WTC11 (cell line): Measurements from ENCODE around the gene TARBP1. TPM values are rescaled to one million over a fixed set of nuclear protein-coding genes. Genes with fewer than 3 reads are reported as not detected.

Experiments used
- ATAC-seq: fragments of 200-7000 bp; cut with Tn5 transposase; 2 replicates; pipeline ENCODE4 v1.10.0; 2021; ENCODE audit warnings: mild to moderate bottlenecking, moderate library complexity
- CTCF ChIA-PET: fragments of 300-600 bp; sonication (Branson Sonifier 250); formaldehyde crosslinking; loops from one replicate; lab custom pipeline; 2021; ENCODE audit warnings: antibody characterized with exemption; lab: Charles Lee
- POLR2A ChIA-PET: fragments of 350-600 bp; sonication (Branson Sonifier 250); formaldehyde crosslinking; loops from one replicate; lab custom pipeline; 2021; ENCODE audit warnings: antibody characterized with exemption; lab: Charles Lee
- DNase-seq: peaks from one replicate; pipeline ENCODE4 v3.0.0; 2021; ENCODE audit warnings: low spot score
- H3K27ac Mint-ChIP-seq: 2 replicates; pipeline ENCODE4 v1.8.0; 2021; ENCODE audit warnings: mixed read lengths
- H3K27me3 Mint-ChIP-seq: 2 replicates; pipeline ENCODE4 v1.8.0; 2021; ENCODE audit warnings: low read depth, mild to moderate bottlenecking, moderate library complexity, mixed read lengths
- H3K36me3 Mint-ChIP-seq: 2 replicates; pipeline ENCODE4 v1.8.0; 2021; ENCODE audit warnings: mixed read lengths
- H3K4me1 Mint-ChIP-seq: 2 replicates; pipeline ENCODE4 v1.8.0; 2022; ENCODE audit warnings: mixed read lengths
- H3K4me3 Mint-ChIP-seq: 2 replicates; pipeline ENCODE4 v1.8.0; 2021; ENCODE audit warnings: mild to moderate bottlenecking, moderate library complexity, mixed read lengths
- H3K9me3 Mint-ChIP-seq: 2 replicates; pipeline ENCODE4 v1.8.0; 2021; ENCODE audit warnings: mixed read lengths
- ATF1 ChIP-seq: sonication (generic); formaldehyde crosslinking; IDR thresholded peaks from 2 replicates; pipeline ENCODE4 v1.8.1; 2023; ENCODE audit warnings: mild to moderate bottlenecking, moderate library complexity, missing genetic modification reagents
- E2F5 ChIP-seq: sonication (generic); formaldehyde crosslinking; IDR thresholded peaks from 2 replicates; pipeline ENCODE4 v1.8.1; 2022; ENCODE audit warnings: mild to moderate bottlenecking, moderate library complexity, missing genetic modification reagents
- EMX1 ChIP-seq: fragments of 250-450 bp; sonication (Bioruptor Pico); IDR thresholded peaks from 2 replicates; pipeline ENCODE4 v1.8.0; 2021; ENCODE audit warnings: mild to moderate bottlenecking
- ESRRA ChIP-seq: sonication (generic); formaldehyde crosslinking; IDR thresholded peaks from 2 replicates; pipeline ENCODE4 v1.8.1; 2022; ENCODE audit warnings: mild to moderate bottlenecking, missing genetic modification reagents, borderline replicate concordance
- FOXP1 ChIP-seq: sonication (generic); formaldehyde crosslinking; IDR thresholded peaks from 2 replicates; pipeline ENCODE4 v1.8.0; 2022; ENCODE audit warnings: missing genetic modification reagents, mild to moderate bottlenecking, moderate library complexity, borderline replicate concordance
- KAT7 ChIP-seq: sonication (generic); formaldehyde crosslinking; IDR thresholded peaks from 2 replicates; pipeline ENCODE4 v1.8.1; 2023; ENCODE audit warnings: missing genetic modification reagents, mild to moderate bottlenecking, borderline replicate concordance
- MXD4 ChIP-seq: fragments of 250-450 bp; sonication (Bioruptor Pico); IDR thresholded peaks from 2 replicates; pipeline ENCODE4 v1.8.0; 2021; ENCODE audit warnings: mild to moderate bottlenecking, moderate library complexity, borderline replicate concordance
- NFATC4 ChIP-seq: fragments of 250-450 bp; sonication (Bioruptor Pico); IDR thresholded peaks from 2 replicates; pipeline ENCODE4 v1.9.0; 2021; ENCODE audit warnings: mild to moderate bottlenecking
- NFE2L1 ChIP-seq: sonication (generic); formaldehyde crosslinking; IDR thresholded peaks from 2 replicates; pipeline ENCODE4 v1.8.1; 2023; ENCODE audit warnings: missing genetic modification reagents
- PREB ChIP-seq: sonication (generic); formaldehyde crosslinking; IDR thresholded peaks from 2 replicates; pipeline ENCODE4 v1.8.1; 2022; ENCODE audit warnings: mild to moderate bottlenecking, missing genetic modification reagents, moderate library complexity, borderline replicate concordance
- RORB ChIP-seq: fragments of 250-450 bp; sonication (Bioruptor Pico); IDR thresholded peaks from 2 replicates; pipeline ENCODE4 v1.9.0; 2021; ENCODE audit warnings: mild to moderate bottlenecking
- TCF7 ChIP-seq: sonication (generic); formaldehyde crosslinking; IDR thresholded peaks from 2 replicates; pipeline ENCODE4 v1.8.0; 2022; ENCODE audit warnings: mild to moderate bottlenecking, low read depth, missing genetic modification reagents, moderate library complexity
- TEAD1 ChIP-seq: sonication (generic); formaldehyde crosslinking; IDR thresholded peaks from 2 replicates; pipeline ENCODE4 v1.8.0; 2022; ENCODE audit warnings: mild to moderate bottlenecking, missing genetic modification reagents
- TEAD4 ChIP-seq: sonication (generic); formaldehyde crosslinking; IDR thresholded peaks from 2 replicates; pipeline ENCODE4 v1.8.0; 2022; ENCODE audit warnings: mild to moderate bottlenecking, missing genetic modification reagents
- ZBTB43 ChIP-seq: sonication (generic); formaldehyde crosslinking; IDR thresholded peaks from 2 replicates; pipeline ENCODE4 v1.8.1; 2023; ENCODE audit warnings: mild to moderate bottlenecking, missing genetic modification reagents
- ZNF219 ChIP-seq: sonication (generic); formaldehyde crosslinking; IDR thresholded peaks from 2 replicates; pipeline ENCODE4 v1.8.0; 2023; ENCODE audit warnings: missing genetic modification reagents, mild to moderate bottlenecking, borderline replicate concordance
- ZNF263 ChIP-seq: sonication (generic); formaldehyde crosslinking; IDR thresholded peaks from 2 replicates; pipeline ENCODE4 v1.8.1; 2022; ENCODE audit warnings: low read depth, mild to moderate bottlenecking, moderate library complexity, missing genetic modification reagents
- ZNF423 ChIP-seq: fragments of 250-450 bp; sonication (Bioruptor Pico); IDR thresholded peaks from 2 replicates; pipeline ENCODE4 v2.1.2; 2022; ENCODE audit warnings: mild to moderate bottlenecking, moderate library complexity
- total RNA-seq: library from RNA; stranded (reverse); gene quantifications from 3 replicates; pipeline ENCODE4 v1.2.3, GENCODE V29; 2021
- TF ChIP-seq, protein P1 (sequence below): sonication (generic); formaldehyde crosslinking; IDR thresholded peaks from 2 replicates; pipeline ENCODE4 v1.8.1; 2022; ENCODE audit warnings: missing genetic modification reagents, borderline replicate concordance
- TF ChIP-seq, protein P2 (sequence below): fragments of 250-450 bp; sonication (Bioruptor Pico); IDR thresholded peaks from 2 replicates; pipeline ENCODE4 v1.8.0; 2021; ENCODE audit warnings: mild to moderate bottlenecking
- TF ChIP-seq, protein P3 (sequence below): sonication (generic); formaldehyde crosslinking; IDR thresholded peaks from 2 replicates; pipeline ENCODE4 v1.8.0; 2023; ENCODE audit warnings: mild to moderate bottlenecking, missing genetic modification reagents
- TF ChIP-seq, protein P4 (sequence below): sonication (generic); formaldehyde crosslinking; IDR thresholded peaks from 2 replicates; pipeline ENCODE4 v1.8.1; 2023; ENCODE audit warnings: mild to moderate bottlenecking, moderate library complexity, missing genetic modification reagents

The TARBP1 gene
- total RNA-seq, 1 experiment from 2014 or later: 24.0 TPM

DNA sequence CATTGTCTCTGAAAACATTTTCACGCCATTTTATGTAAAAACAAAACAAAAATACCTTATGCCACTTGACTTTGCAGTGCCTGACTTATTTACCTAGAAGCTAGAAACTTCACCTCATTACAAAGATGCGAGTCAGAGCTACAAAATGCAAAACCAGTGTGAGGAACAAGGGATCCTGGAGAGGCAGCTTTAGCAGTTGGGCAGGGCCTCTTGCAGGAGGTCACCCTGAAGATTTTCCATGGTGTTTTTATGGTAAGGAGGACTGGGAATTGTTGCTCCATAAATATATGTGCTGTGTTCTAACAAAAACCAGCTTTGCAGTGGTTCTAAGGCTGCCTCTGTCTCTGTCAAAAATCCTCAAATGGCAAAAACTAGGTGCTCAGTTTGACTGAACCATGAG is 36.4 kb upstream of the TARBP1 start (continued):
- no peak for TF ChIP-seq PREB (CRISPR knock-in tag)
- no peak for TF ChIP-seq ZNF423
- no peak for TF ChIP-seq TEAD4 (CRISPR knock-in tag)
- TF ChIP-seq KAT7 (CRISPR knock-in tag): no peak
- TF ChIP-seq, protein P1, sequence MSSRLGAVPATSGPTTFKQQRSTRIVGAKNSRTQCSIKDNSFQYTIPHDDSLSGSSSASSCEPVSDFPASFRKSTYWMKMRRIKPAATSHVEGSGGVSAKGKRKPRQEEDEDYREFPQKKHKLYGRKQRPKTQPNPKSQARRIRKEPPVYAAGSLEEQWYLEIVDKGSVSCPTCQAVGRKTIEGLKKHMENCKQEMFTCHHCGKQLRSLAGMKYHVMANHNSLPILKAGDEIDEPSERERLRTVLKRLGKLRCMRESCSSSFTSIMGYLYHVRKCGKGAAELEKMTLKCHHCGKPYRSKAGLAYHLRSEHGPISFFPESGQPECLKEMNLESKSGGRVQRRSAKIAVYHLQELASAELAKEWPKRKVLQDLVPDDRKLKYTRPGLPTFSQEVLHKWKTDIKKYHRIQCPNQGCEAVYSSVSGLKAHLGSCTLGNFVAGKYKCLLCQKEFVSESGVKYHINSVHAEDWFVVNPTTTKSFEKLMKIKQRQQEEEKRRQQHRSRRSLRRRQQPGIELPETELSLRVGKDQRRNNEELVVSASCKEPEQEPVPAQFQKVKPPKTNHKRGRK (CRISPR knock-in tag): no peak
- no peak for TF ChIP-seq RORB (CRISPR knock-in tag)

- peaks cover 49% of the 10 kb centered on the region for H3K4me1 Mint-ChIP-seq
- no peak overlapping the region for H3K4me3 Mint-ChIP-seq
- H3K9me3 Mint-ChIP-seq: no peaks in the 10 kb centered on the region
- CTCF ChIA-PET: no interaction called here
- ATAC-seq (peak; percentile 72), DNase-seq (peak; percentile 54)
- POLR2A ChIA-PET: no interaction called here
- no peaks in the 10 kb centered on the region for H3K27me3 Mint-ChIP-seq
- H3K27ac Mint-ChIP-seq: peak overlapping the region; percentile 83
- TF ChIP-seq PREB (CRISPR knock-in tag) (no peak), NFATC4 (CRISPR knock-in tag) (no peak), ZNF263 (CRISPR knock-in tag) (no peak), TEAD1 (CRISPR knock-in tag) (no peak), E2F5 (no peak), TCF7 (CRISPR knock-in tag) (no peak), ESRRA (CRISPR knock-in tag) (no peak), MXD4 (CRISPR knock-in tag) (no peak), ZNF219 (CRISPR knock-in tag) (no peak), FOXP1 (no peak), NFE2L1 (CRISPR knock-in tag) (no peak), ZBTB43 (CRISPR knock-in tag) (no peak), EMX1 (CRISPR knock-in tag) (no peak), ATF1 (CRISPR knock-in tag) (no peak)
- TF ChIP-seq, protein P2, sequence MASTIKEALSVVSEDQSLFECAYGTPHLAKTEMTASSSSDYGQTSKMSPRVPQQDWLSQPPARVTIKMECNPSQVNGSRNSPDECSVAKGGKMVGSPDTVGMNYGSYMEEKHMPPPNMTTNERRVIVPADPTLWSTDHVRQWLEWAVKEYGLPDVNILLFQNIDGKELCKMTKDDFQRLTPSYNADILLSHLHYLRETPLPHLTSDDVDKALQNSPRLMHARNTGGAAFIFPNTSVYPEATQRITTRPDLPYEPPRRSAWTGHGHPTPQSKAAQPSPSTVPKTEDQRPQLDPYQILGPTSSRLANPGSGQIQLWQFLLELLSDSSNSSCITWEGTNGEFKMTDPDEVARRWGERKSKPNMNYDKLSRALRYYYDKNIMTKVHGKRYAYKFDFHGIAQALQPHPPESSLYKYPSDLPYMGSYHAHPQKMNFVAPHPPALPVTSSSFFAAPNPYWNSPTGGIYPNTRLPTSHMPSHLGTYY (CRISPR knock-in tag): no peak
- TF ChIP-seq, protein P3, sequence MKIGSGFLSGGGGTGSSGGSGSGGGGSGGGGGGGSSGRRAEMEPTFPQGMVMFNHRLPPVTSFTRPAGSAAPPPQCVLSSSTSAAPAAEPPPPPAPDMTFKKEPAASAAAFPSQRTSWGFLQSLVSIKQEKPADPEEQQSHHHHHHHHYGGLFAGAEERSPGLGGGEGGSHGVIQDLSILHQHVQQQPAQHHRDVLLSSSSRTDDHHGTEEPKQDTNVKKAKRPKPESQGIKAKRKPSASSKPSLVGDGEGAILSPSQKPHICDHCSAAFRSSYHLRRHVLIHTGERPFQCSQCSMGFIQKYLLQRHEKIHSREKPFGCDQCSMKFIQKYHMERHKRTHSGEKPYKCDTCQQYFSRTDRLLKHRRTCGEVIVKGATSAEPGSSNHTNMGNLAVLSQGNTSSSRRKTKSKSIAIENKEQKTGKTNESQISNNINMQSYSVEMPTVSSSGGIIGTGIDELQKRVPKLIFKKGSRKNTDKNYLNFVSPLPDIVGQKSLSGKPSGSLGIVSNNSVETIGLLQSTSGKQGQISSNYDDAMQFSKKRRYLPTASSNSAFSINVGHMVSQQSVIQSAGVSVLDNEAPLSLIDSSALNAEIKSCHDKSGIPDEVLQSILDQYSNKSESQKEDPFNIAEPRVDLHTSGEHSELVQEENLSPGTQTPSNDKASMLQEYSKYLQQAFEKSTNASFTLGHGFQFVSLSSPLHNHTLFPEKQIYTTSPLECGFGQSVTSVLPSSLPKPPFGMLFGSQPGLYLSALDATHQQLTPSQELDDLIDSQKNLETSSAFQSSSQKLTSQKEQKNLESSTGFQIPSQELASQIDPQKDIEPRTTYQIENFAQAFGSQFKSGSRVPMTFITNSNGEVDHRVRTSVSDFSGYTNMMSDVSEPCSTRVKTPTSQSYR (CRISPR knock-in tag): no peak
- TF ChIP-seq, protein P4, sequence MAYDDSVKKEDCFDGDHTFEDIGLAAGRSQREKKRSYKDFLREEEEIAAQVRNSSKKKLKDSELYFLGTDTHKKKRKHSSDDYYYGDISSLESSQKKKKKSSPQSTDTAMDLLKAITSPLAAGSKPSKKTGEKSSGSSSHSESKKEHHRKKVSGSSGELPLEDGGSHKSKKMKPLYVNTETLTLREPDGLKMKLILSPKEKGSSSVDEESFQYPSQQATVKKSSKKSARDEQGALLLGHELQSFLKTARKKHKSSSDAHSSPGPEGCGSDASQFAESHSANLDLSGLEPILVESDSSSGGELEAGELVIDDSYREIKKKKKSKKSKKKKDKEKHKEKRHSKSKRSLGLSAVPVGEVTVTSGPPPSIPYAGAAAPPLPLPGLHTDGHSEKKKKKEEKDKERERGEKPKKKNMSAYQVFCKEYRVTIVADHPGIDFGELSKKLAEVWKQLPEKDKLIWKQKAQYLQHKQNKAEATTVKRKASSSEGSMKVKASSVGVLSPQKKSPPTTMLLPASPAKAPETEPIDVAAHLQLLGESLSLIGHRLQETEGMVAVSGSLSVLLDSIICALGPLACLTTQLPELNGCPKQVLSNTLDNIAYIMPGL (CRISPR knock-in tag): no peak
- TF ChIP-seq, all 79 proteins: peak for 0
- no peaks in the 10 kb centered on the region for H3K36me3 Mint-ChIP-seq
These were observed 33.5 kb upstream of the TARBP1 start for GRCh38 chr1:234512451-234512861.
